GM12892 (cell line): ENCODE results near the gene XRCC1.

ENCODE experiments used
- POLR2A ChIP-seq: IDR thresholded peaks from 2 replicates; pipeline ENCODE4 v1.6.1; 2011; ENCODE audit warnings: low read depth, low read length, control low read depth
- POLR2AphosphoS5 ChIP-seq: IDR thresholded peaks from 2 replicates; pipeline ENCODE4 v1.6.1; 2011; ENCODE audit warnings: low read depth, low read length, control low read depth
- TAF1 ChIP-seq: IDR thresholded peaks from 2 replicates; pipeline ENCODE4 v1.6.1; 2011; ENCODE audit warnings: low read depth, mild to moderate bottlenecking, control low read depth, low read length, borderline replicate concordance

DNA sequence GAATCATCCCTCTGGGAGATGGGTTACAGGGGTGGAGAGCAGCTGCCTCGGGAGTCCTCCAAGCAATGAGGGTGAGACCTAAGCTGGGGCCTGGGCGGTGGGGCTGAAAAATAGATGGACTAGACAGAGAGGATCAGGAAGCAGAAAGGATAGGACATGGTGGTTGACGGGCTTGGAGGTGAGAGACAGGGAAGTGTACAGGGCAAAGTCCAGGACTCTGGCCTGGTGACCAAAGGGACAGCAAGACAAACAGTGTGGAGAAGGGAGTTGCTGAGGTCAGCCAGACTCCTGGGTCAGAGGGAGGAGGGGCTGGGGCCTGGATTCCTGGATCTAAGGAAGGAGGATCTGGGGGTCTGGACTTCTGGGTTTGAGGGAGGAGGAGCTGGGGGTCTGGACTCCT lies 76.3 kb downstream of the XRCC1 start:
- TF ChIP-seq POLR2A = no peak
- TF ChIP-seq TAF1 = no peak
- TF ChIP-seq POLR2AphosphoS5 = no peak
